ENCODE results near the gene CRNKL1. TPM values are rescaled to one million over a fixed set of nuclear protein-coding genes. Genes with fewer than 3 reads are reported as not detected.
"Not testable (repeated sequence)": the region's sequence is repeated elsewhere in the genome, so short reads cannot be mapped to it uniquely, and the experiment has no call there.

The CRNKL1 gene
- total RNA-seq, 1 donor from 2014 or later = 74.6 TPM

- peak in 1 of 2 donors; percentile 32 for DNase-seq (ENCODE audit: low spot score in 2 of 2)
Measured at GRCh38 chr20:20010639-20011500, 41.4 kb downstream of the CRNKL1 start.

GRCh38 chr20:20009784-20010253 is 42.4 kb downstream of the CRNKL1 start:
- no peak for DNase-seq (ENCODE audit: low spot score in 2 of 2)
- no peak for FAIRE-seq

More at GRCh38 chr20:20010639-20011500, 41.4 kb downstream of the CRNKL1 start:
- no peak for FAIRE-seq

DNA sequence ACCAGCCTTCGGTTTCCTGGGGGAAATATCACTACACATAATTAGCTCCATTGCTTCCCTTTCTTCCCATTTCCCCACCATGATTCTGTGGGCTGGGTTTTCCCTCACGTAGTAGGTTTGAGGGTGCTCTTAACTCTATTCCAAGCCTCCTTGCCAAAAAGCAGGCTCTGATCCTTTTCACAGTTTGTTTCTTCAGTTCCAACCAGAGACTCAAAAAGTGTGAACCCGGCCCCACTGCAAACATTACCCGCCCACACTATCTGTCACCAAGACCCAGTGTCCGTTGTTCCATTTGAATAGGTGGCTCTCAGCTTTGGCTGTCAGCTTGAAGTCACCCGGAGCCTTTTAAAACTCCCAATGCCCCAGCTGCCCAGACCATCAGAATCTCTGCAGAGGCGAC is 46.9 kb downstream of the CRNKL1 start:
- FAIRE-seq (no peak), DNase-seq (ENCODE audit: low spot score in 2 of 2) (no peak)

- FAIRE-seq; DNase-seq (ENCODE audit: low spot score in 2 of 2): not testable (repeated sequence)
Measured at GRCh38 chr20:20003955-20004322, 48.3 kb downstream of the CRNKL1 start.

DNA sequence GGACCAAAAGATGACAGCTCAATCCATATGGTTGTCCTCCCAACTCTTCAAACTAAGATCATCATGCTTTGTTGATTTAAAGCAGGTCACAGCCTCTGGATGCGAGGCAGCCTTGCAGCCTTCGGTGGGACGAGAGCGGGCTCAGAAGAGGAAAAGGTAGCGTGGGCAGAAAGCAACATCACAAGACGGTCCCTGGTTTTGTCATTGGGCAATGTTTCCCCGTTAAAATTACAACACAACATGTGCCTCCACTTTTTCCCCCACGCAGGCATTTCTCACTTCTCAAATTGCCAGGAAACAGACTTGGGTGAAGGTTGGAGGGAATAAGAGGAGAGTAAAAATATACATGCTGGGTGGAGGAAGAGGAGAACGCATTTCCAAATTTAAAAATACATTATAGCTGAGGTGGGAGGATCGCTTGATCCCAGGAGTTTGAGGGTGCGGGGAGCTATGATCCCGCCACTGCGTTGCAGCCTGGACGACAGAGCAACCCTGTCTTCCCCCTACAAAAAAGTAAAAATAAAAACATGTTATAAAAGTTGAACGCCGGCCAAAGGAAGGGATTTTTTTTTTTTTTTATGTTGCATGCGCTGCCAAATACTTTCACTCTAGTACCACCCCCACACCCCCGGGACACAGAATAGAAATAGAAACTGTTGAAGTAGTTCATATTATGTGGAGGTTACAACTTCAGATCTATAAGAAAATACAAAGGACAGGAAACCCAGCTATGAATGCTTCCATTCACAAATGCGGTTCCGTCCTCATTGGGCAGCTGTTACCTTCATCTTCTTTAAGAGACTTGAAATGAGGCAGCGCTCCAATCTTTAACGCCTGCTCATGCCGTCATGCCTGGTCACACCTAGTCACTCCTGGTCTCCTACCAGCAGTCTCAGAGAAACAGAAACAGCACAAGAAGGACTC is 49.0 kb downstream of the CRNKL1 start:
- peak in 1 of 2 donors; percentile 25 for DNase-seq (ENCODE audit: low spot score in 2 of 2)
- FAIRE-seq = no peak

DNA sequence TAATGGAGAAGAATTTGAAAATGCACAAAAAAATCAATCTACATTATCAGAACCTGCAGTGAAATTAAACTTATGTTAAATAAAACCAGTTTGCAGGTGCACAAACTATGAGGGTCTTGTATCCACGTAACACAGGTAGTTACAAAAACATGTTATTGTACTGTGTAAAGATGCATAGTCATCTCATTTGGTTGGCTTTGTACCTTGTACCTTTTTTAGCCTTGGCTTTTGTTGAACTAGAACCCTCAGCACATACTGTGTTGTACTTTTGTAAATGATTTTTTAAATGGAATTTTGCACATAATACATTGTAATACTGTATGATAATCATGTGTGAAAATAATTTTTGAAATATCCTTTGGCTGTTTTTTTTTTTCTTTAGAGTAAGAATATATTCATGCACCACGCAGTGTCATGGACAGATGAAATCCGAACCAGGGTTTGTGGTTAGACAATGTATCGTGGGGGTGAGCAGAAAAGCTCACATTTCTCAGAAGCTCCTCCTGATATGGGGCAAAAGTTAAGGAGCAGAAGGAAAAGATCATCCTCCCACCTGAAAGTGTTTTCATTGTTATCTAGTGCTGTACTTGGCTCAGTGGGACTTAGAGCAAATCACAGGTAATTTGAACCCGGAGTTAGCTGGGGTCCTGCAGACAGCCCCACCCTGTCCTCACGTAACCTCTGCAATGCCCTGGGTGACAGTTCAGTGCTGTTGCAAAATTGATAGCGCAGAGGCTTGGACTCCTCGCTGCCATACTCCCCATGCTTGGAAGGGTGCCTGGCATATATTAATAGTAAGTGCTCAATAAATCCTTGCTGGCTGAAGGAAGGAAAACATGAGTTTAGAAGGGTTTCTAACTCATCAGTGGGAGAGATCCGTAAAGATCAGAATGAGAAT is 49.9 kb downstream of the CRNKL1 start:
- FAIRE-seq (no peak), DNase-seq (ENCODE audit: low spot score in 2 of 2) (no peak)

GRCh38 chr20:20000211-20000968 is 51.9 kb downstream of the CRNKL1 start:
- DNase-seq (ENCODE audit: low spot score in 2 of 2) (no peak), FAIRE-seq (no peak)

GRCh38 chr20:19998990-19999705 is 53.1 kb downstream of the CRNKL1 start:
- no peak for FAIRE-seq
- DNase-seq (ENCODE audit: low spot score in 2 of 2) = no peak

GRCh38 chr20:19996917-19997316 is 55.3 kb downstream of the CRNKL1 start:
- DNase-seq (ENCODE audit: low spot score in 2 of 2) = no peak
- FAIRE-seq = no peak

GRCh38 chr20:19996222-19996621 is 56.0 kb downstream of the CRNKL1 start:
- DNase-seq (ENCODE audit: low spot score in 2 of 2) (no peak), FAIRE-seq (no peak)

DNA sequence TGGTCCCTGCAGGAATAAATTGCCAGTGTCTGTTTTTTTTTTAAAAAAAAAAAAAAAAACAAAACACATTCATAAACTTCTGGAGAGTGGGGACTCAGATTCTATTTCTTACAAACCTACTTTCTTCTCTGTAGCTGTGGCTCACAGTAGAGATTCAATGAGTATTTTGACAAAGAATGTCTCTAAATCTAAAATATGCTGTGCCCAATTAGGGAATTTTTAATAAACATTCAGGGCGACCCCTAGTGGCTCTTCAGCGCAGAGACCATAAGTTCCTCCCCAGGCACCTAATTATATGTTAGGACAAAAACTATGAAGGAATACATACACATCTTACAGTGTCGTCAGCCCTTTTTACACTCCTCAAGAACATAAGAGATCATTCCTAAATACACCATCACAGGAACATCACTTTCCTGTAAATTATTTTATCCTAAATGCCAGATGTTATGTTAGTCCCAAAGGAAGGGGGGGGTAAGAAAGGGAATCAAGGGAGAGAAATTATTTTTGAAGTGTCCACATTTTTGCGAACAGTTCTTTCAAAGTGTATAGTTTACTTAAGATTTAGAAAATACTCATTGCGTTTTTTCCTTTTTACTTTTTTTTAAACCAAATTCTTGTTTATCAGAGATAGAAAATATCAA is 56.9 kb downstream of the CRNKL1 start:
- FAIRE-seq = peak; percentile 6
- no peak for DNase-seq (ENCODE audit: low spot score in 2 of 2)

DNA sequence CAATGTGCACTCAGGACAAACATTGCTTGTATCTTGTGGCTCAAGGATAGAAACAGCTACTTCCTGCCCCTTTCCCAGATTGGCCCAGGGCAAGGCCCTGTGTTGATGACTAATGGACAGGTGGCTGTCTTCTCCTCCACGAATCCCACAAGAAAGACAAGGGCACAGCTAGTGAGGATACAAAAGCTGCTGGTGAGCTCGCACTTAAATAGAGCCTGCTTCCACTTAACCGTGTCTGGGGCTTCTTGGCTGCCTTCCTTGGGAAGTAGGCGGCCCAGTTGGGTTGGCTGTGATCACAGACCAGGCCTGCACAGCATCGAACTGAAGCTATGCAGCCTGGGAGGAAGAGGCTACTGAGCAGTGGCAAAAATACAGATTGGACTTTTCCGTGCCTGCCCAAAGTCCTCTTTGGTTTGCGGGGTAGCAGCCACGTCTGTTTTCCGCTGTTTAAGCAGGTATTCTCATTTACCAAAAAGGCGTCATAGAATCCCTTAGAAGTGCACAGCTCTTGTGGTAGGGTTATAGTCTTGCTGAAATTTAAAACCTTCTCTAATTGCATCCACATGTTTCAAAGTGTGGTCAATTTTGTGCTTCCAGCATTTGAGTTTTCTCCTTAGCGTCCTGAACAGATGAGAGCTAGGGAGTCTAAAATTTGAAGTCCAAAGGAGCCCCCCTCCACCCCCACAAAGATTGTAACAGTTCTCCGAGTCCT is 58.2 kb downstream of the CRNKL1 start:
- DNase-seq (ENCODE audit: low spot score in 2 of 2) = no peak
- FAIRE-seq = no peak

- DNase-seq (ENCODE audit: low spot score in 2 of 2) (no peak), FAIRE-seq (no peak)
Measured at GRCh38 chr20:19992996-19993908, 59.0 kb downstream of the CRNKL1 start.

- FAIRE-seq (no peak), DNase-seq (ENCODE audit: low spot score in 2 of 2) (no peak)
Measured at GRCh38 chr20:19991854-19992253, 60.4 kb downstream of the CRNKL1 start.

DNA sequence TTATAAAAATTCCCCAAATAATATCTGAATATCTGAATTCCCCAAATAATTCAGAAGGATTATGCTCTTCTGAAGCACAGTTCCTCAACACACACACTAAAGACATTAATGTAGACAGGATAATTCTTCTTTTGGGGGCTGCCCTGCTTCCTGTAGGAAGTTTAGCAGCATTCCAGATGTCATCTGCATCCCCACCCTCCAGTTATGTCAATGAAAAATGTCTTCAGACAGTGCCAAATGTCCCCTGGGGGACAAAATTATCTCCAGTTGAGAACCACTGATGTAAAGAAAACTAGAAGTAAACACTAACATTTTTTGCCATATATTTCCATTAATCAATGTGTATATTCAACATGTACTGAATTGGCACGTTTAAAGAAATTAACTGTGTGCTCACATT is 61.0 kb downstream of the CRNKL1 start:
- DNase-seq (ENCODE audit: low spot score in 2 of 2) (no peak), FAIRE-seq (no peak)

- DNase-seq (ENCODE audit: low spot score in 2 of 2) = no peak
- FAIRE-seq = no peak
Measured at GRCh38 chr20:19990850-19991249, 61.4 kb downstream of the CRNKL1 start.

DNA sequence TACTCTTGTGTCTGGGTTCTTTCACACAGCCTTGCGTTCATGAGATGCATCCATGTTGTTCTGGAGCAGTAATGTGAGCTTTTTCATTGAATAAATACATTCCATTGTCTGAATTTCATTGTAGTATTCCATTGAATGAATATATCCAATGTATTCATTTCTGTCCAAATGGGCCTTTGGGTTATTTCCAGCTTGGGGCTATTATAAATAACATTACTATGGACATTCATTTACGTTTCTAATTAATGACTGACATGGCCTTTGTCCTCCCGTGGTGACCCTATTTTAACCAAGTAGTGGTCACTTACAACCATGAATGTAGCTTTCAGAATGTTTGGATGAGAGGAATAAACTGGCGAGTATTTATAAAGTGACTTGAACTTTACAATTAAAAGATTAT is 65.2 kb downstream of the CRNKL1 start:
- DNase-seq (ENCODE audit: low spot score in 2 of 2) (no peak), FAIRE-seq (no peak)
